Esophagus muscularis mucosa (tissue), 3 donors: Measurements from ENCODE around the gene PHF23.

Source experiments
- POLR2A ChIP-seq: fragments of 450-650 bp; IDR thresholded peaks from one replicate; pipeline ENCODE4 v1.6.1; 2017; ENCODE audit warnings: antibody characterized with exemption, moderate library complexity, mild to moderate bottlenecking, low read depth
- POLR2AphosphoS5 ChIP-seq, 2 donors: sonication (generic); formaldehyde crosslinking; IDR thresholded peaks; one replicate each; pipeline ENCODE4 v1.6.1; 2017; ENCODE audit warnings: antibody characterized with exemption in 2 of 2
- TF ChIP-seq, protein P1 (sequence below), 3 experiments: fragments of 200-600 bp in 2 of 3; fragments of 450-650 bp in 1 of 3; sonication (generic) in 2 of 3; IDR thresholded peaks; one replicate each; pipeline ENCODE4 v1.5.1; 2017 to 2019; ENCODE audit warnings: antibody characterized with exemption in 3 of 3, mild to moderate bottlenecking in 2 of 3, moderate library complexity in 1 of 3

DNA sequence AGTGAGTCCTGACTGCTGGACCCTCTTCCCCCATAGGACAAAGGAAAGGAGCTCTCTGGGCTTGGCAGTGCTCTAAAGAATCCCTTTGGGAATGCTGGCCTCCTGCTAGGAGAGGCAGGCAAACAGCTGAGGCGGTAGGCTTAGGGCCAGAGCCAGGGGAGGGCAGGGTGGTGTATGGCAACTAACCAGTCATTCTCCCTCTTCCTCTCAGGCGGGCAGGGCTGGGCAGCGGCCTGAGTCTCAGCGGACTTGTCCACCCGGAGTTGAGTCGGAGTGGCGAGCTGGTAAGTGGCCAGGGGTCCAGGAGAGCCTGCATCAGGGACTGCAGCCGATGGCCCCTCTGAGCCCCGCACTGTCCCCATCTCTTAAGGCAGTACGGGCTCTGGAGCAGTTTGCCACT lies 15.1 kb downstream of the PHF23 start:
- TF ChIP-seq, protein P1, sequence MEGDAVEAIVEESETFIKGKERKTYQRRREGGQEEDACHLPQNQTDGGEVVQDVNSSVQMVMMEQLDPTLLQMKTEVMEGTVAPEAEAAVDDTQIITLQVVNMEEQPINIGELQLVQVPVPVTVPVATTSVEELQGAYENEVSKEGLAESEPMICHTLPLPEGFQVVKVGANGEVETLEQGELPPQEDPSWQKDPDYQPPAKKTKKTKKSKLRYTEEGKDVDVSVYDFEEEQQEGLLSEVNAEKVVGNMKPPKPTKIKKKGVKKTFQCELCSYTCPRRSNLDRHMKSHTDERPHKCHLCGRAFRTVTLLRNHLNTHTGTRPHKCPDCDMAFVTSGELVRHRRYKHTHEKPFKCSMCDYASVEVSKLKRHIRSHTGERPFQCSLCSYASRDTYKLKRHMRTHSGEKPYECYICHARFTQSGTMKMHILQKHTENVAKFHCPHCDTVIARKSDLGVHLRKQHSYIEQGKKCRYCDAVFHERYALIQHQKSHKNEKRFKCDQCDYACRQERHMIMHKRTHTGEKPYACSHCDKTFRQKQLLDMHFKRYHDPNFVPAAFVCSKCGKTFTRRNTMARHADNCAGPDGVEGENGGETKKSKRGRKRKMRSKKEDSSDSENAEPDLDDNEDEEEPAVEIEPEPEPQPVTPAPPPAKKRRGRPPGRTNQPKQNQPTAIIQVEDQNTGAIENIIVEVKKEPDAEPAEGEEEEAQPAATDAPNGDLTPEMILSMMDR (IDR thresholded peaks at IDR 0.05): no peak
- TF ChIP-seq POLR2AphosphoS5 (IDR thresholded peaks at IDR 0.05) (no peak), POLR2A (no peak)
